Subcutaneous adipose tissue (tissue), 4 donors: ENCODE measurements around the gene DCAF4L1. TPM values are rescaled to one million over a fixed set of nuclear protein-coding genes. Genes with fewer than 3 reads are reported as not detected.

ENCODE experiments used
- total RNA-seq, 4 donors: library from RNA; depleted of rRNA; stranded (reverse); fragments of >200 nt; gene quantifications; one replicate each; pipeline ENCODE4 v1.1.0, GENCODE V29; 2016
- TF ChIP-seq, protein P1 (sequence below): fragments of 450-650 bp; IDR thresholded peaks from one replicate; pipeline ENCODE4 v1.5.1; 2016; ENCODE audit warnings: low read depth, mild to moderate bottlenecking, control low read depth, antibody characterized with exemption, moderate library complexity

Gene DCAF4L1
- total RNA-seq, 4 donors from 2014 or later = 0.22 to 0.85 (median 0.62) TPM

DNA sequence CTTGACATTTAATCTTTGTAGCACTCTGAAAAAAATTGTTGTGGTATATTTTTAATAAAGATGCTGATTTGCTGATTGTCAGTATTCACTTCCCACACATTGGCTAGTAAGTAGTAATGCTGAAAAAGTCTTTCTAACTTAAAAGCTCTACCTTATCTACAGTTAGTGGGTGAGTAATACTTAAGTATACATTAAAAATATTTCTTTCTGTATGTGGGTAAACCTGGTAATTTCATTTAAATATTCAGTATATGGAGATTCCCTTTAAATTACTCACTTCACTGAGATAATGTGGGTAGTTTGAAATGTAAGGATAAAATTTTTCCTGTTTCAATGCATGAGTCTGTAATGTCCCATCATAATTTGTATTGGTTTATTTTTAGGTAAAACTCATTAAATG, 40.7 kb upstream of the DCAF4L1 start:
- TF ChIP-seq, protein P1, sequence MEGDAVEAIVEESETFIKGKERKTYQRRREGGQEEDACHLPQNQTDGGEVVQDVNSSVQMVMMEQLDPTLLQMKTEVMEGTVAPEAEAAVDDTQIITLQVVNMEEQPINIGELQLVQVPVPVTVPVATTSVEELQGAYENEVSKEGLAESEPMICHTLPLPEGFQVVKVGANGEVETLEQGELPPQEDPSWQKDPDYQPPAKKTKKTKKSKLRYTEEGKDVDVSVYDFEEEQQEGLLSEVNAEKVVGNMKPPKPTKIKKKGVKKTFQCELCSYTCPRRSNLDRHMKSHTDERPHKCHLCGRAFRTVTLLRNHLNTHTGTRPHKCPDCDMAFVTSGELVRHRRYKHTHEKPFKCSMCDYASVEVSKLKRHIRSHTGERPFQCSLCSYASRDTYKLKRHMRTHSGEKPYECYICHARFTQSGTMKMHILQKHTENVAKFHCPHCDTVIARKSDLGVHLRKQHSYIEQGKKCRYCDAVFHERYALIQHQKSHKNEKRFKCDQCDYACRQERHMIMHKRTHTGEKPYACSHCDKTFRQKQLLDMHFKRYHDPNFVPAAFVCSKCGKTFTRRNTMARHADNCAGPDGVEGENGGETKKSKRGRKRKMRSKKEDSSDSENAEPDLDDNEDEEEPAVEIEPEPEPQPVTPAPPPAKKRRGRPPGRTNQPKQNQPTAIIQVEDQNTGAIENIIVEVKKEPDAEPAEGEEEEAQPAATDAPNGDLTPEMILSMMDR = no peak

DNA sequence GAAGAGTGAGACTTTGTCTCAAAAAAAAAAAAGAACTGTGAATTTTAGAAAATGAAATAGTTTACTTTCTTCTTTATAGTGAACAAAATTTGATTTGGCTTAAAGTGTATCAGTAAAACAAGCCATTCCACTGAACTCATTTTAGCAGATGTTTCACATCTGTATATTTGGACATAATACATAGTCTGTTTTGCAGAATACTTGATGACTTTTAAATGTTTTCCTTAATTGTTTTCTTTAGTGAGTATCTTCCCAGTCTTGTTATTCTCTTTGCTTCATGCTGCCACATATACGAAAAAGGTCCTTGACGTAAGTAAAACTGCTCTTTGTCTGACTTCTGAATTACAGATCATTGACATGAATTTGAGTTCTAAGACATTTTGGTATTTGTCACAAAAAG, 38.0 kb upstream of the DCAF4L1 start:
- TF ChIP-seq, protein P1 = no peak

DNA sequence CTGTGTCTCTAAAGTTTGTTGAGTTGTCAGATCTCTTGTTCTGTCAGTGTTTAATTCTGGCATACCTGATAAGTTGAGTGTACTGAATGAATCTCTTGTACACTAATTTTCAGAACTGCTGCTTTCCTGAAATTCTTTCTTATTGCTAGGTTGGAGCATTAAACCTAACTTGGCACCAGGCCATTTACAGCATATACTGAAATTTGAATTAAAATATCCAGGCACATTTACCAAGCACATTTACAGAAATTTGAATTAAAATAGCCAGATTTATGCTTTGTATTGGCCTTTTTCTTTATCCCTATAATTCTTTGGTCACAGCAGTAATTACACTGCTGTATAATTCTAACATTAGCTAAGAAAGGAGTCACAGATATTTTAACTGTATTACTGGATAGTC, 37.5 kb upstream of the DCAF4L1 start:
- TF ChIP-seq, protein P1 = no peak

DNA sequence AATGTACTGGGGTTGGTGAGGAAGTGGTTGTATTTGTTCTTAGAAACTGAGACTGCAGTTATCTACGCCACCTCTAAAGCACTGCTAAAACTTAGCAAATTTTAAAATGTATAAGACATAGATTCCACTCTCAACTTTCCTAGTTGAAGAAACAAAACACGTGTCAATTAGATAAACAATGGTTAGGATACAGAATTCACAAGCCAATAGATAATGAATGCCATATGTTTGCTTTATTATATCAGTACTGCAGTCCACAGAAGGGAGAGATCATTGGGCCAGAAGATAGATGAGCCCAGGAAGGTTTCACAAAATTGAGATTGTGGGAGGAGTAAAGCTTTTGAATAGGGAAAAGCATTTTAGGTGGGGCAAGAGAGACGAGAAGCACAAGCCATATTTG, 32.0 kb upstream of the DCAF4L1 start:
- TF ChIP-seq, protein P1 = no peak

DNA sequence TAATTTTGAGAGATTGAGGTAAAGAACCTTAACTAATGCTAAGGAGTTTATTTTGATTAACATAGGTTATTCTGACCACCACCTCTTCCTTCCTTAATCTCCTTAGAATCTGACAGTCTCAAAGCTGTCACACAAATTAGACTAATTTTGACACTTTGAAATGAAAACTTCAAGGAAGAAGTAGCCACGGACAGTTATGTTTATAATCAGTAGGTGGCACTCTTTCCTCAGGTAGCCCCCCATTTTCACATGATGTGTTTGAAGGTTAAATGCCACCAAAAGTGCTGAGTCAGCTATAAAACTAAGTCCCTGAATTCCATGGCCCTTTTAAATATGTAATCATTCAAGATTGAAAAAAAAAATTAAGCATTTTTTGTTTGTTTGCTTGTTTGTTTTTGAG, 23.9 kb upstream of the DCAF4L1 start:
- TF ChIP-seq, protein P1 = no peak

DNA sequence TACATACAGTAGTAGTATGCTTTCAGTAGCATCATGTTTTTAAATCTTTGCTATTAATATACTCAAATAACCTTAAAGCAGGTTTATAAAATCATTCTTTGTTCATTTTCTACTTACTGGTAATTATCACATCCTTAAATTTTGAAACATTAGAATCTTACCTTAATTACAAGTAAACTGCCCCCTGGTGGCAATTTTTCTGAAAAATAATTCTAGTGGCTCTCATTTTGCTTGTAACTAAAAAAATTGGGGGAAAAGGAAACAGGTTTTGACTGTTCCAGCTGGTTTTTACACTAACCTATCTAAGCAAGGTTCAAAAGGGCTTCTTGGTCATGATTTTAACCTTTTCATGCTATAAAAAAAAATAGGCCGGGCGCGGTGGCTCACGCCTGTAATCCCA, 18.5 kb upstream of the DCAF4L1 start:
- TF ChIP-seq, protein P1 = no peak

DNA sequence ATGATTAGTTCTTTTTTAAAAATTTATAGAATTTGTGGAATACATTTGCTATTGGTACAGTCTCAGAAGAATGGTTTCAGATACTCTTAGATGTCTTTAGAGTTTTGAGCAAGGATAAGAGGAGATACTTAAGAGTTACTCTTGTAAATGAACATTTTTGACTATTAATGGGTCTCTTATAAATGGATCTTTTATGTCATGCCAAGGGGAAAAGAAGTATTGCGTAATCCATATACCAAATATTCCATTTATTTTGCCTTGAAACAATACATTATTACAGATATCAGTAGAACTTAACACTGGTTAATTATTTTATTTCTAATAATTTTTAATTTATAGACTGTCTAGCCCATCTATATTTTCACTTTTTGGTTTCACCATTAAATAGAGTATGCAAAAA, 17.2 kb upstream of the DCAF4L1 start:
- TF ChIP-seq, protein P1 = no peak
